Effector memory CD4-positive, alpha-beta T cell (primary cell): ENCODE measurements around the gene SQOR.
A peak's percentile ranks its signal among the peaks of the same experiment; 100 is the strongest.

ENCODE experiments used
- DNase-seq, 3 donors: peaks; one replicate each; pipeline ENCODE4 v3.0.0-alpha.2; 2020
- H3K27ac ChIP-seq: 2 replicates; pipeline ENCODE4 v1.7.0; 2013; ENCODE audit warnings: mild to moderate bottlenecking, low read length, moderate library complexity; ENCODE audit not compliant: insufficient read depth, poor library complexity, severe bottlenecking
- H3K27me3 ChIP-seq: replicated peaks from 2 replicates; pipeline ENCODE4 v1.7.0; 2013; ENCODE audit warnings: mild to moderate bottlenecking, low read length; ENCODE audit not compliant: insufficient read depth, control insufficient read depth, poor library complexity, severe bottlenecking
- H3K36me3 ChIP-seq: 2 replicates; pipeline ENCODE4 v1.7.0; 2013; ENCODE audit warnings: mild to moderate bottlenecking, low read length, moderate library complexity; ENCODE audit not compliant: control insufficient read depth, insufficient read depth
- H3K4me1 ChIP-seq: 2 replicates; pipeline ENCODE4 v1.7.0; 2013; ENCODE audit warnings: low read length, mild to moderate bottlenecking; ENCODE audit not compliant: control insufficient read depth, insufficient read depth, poor library complexity, severe bottlenecking
- H3K4me3 ChIP-seq: 2 replicates; pipeline ENCODE4 v1.7.0; 2013; ENCODE audit warnings: low read length, low read depth, mild to moderate bottlenecking; ENCODE audit not compliant: insufficient read depth, poor library complexity, severe bottlenecking
- H3K9me3 ChIP-seq: 2 replicates; pipeline ENCODE4 v1.7.0; 2013; ENCODE audit warnings: mild to moderate bottlenecking, low read length, moderate library complexity; ENCODE audit not compliant: control insufficient read depth

SQOR gene

GRCh38 chr15:45703670-45704328 is 69.0 kb downstream of the SQOR start:
- H3K9me3 ChIP-seq, result no peaks in the 10 kb centered on the region
- H3K4me1 ChIP-seq, result peaks cover 9% of the 10 kb centered on the region
- no peak for DNase-seq
- H3K36me3 ChIP-seq, result no peaks in the 10 kb centered on the region
- peak overlapping the region; percentile 54 for H3K4me3 ChIP-seq
- H3K27me3 ChIP-seq, result peaks cover 5% of the 10 kb centered on the region
- no peak overlapping the region for H3K27ac ChIP-seq

GRCh38 chr15:45704329-45705249 is 69.8 kb downstream of the SQOR start:
- Histone ChIP-seq H3K36me3 (no peaks in the 10 kb centered on the region), H3K27ac (no peak overlapping the region), H3K27me3 (peaks cover 5% of the 10 kb centered on the region), H3K9me3 (no peaks in the 10 kb centered on the region), H3K4me3 (peak overlapping the region; percentile 54), H3K4me1 (peaks cover 9% of the 10 kb centered on the region)
- DNase-seq, result no peak

- Histone ChIP-seq H3K36me3 (no peaks in the 10 kb centered on the region), H3K4me1 (peaks cover 9% of the 10 kb centered on the region), H3K4me3 (peak overlapping the region; percentile 54), H3K9me3 (no peaks in the 10 kb centered on the region), H3K27me3 (peaks cover 5% of the 10 kb centered on the region), H3K27ac (no peak overlapping the region)
- peak; percentile 26 to 53 (median 28) for DNase-seq
These were observed 71.0 kb downstream of the SQOR start for GRCh38 chr15:45705510-45706473.

- H3K4me1 ChIP-seq, result no peaks in the 10 kb centered on the region
- H3K36me3 ChIP-seq, result no peaks in the 10 kb centered on the region
- H3K9me3 ChIP-seq, result no peaks in the 10 kb centered on the region
- DNase-seq, result no peak
- H3K27ac ChIP-seq, result no peak overlapping the region
- no peak overlapping the region for H3K4me3 ChIP-seq
- H3K27me3 ChIP-seq, result peaks cover 4% of the 10 kb centered on the region
These were observed 75.8 kb downstream of the SQOR start for GRCh38 chr15:45710657-45711056.

- Histone ChIP-seq H3K36me3 (no peaks in the 10 kb centered on the region), H3K9me3 (no peaks in the 10 kb centered on the region), H3K4me3 (no peak overlapping the region), H3K27me3 (peaks cover 7% of the 10 kb centered on the region), H3K4me1 (no peaks in the 10 kb centered on the region), H3K27ac (no peak overlapping the region)
- peak in 1 of 3 donors; percentile 16 for DNase-seq
These were observed 80.0 kb downstream of the SQOR start for GRCh38 chr15:45714590-45715488.

GRCh38 chr15:45715528-45715927 is 80.7 kb downstream of the SQOR start:
- Histone ChIP-seq H3K36me3 (no peaks in the 10 kb centered on the region), H3K27ac (no peak overlapping the region), H3K9me3 (no peaks in the 10 kb centered on the region), H3K4me1 (no peaks in the 10 kb centered on the region), H3K27me3 (peaks cover 7% of the 10 kb centered on the region), H3K4me3 (no peak overlapping the region)
- DNase-seq, result no peak

GRCh38 chr15:45719490-45719889 is 84.7 kb downstream of the SQOR start:
- H3K36me3 ChIP-seq, result no peaks in the 10 kb centered on the region
- H3K9me3 ChIP-seq, result no peaks in the 10 kb centered on the region
- no peak overlapping the region for H3K4me3 ChIP-seq
- no peak overlapping the region for H3K27ac ChIP-seq
- peaks cover 3% of the 10 kb centered on the region for H3K27me3 ChIP-seq
- no peak for DNase-seq
- no peaks in the 10 kb centered on the region for H3K4me1 ChIP-seq

- peaks cover 3% of the 10 kb centered on the region for H3K27me3 ChIP-seq
- H3K4me3 ChIP-seq, result no peak overlapping the region
- no peak for DNase-seq
- no peaks in the 10 kb centered on the region for H3K36me3 ChIP-seq
- no peaks in the 10 kb centered on the region for H3K4me1 ChIP-seq
- H3K27ac ChIP-seq, result no peak overlapping the region
- no peaks in the 10 kb centered on the region for H3K9me3 ChIP-seq
These were observed 85.4 kb downstream of the SQOR start for GRCh38 chr15:45720183-45720582.

- H3K27ac ChIP-seq, result no peak overlapping the region
- no peaks in the 10 kb centered on the region for H3K27me3 ChIP-seq
- no peaks in the 10 kb centered on the region for H3K36me3 ChIP-seq
- H3K4me3 ChIP-seq, result no peak overlapping the region
- no peak for DNase-seq
- no peaks in the 10 kb centered on the region for H3K4me1 ChIP-seq
- H3K9me3 ChIP-seq, result no peaks in the 10 kb centered on the region
These were observed 93.8 kb downstream of the SQOR start for GRCh38 chr15:45728641-45729040.
